KMS-11 (cell line): ENCODE data around the gene VPS35.

ENCODE experiments used
- H2AFZ ChIP-seq: fragments of 200-600 bp; sonication (generic); 2 replicates; pipeline ENCODE4 v1.6.1; 2016; ENCODE audit warnings: antibody characterized with exemption, mixed run types, low read depth
- H3K27ac ChIP-seq: fragments of 200-600 bp; sonication (generic); 2 replicates; pipeline ENCODE4 v1.6.1; 2016; ENCODE audit warnings: mild to moderate bottlenecking, mixed run types
- H3K27me3 ChIP-seq: fragments of 200-600 bp; sonication (generic); 2 replicates; pipeline ENCODE4 v1.6.1; 2017; ENCODE audit warnings: mild to moderate bottlenecking, low read depth, mixed run types, moderate library complexity; ENCODE audit not compliant: insufficient read depth
- H3K36me3 ChIP-seq: fragments of 200-600 bp; sonication (generic); 2 replicates; pipeline ENCODE4 v1.6.1; 2017; ENCODE audit warnings: mild to moderate bottlenecking, mixed run types; ENCODE audit not compliant: insufficient read depth
- H3K4me1 ChIP-seq: fragments of 200-600 bp; sonication (generic); 2 replicates; pipeline ENCODE4 v1.6.1; 2016; ENCODE audit warnings: mild to moderate bottlenecking, low read depth, mixed run types; ENCODE audit not compliant: poor library complexity, severe bottlenecking
- H3K4me2 ChIP-seq: fragments of 200-600 bp; sonication (generic); 2 replicates; pipeline ENCODE4 v1.7.0; 2016; ENCODE audit warnings: mild to moderate bottlenecking, mixed run types
- H3K4me3 ChIP-seq: fragments of 200-600 bp; sonication (generic); IDR thresholded peaks from 2 replicates; pipeline ENCODE4 v1.6.1; 2017; ENCODE audit warnings: low read depth, low read length, mixed read lengths; ENCODE audit not compliant: insufficient read depth
- H3K79me2 ChIP-seq: fragments of 200-600 bp; sonication (generic); 2 replicates; pipeline ENCODE4 v1.6.1; 2016; ENCODE audit warnings: low read depth, mixed run types; ENCODE audit not compliant: insufficient read depth
- H3K9ac ChIP-seq: fragments of 200-600 bp; sonication (generic); 2 replicates; pipeline ENCODE4 v1.6.1; 2016; ENCODE audit warnings: mild to moderate bottlenecking, mixed run types
- H4K20me1 ChIP-seq: fragments of 200-600 bp; sonication (generic); 2 replicates; pipeline ENCODE4 v1.6.1; 2016; ENCODE audit warnings: mild to moderate bottlenecking, mixed run types; ENCODE audit not compliant: insufficient read depth
- CTCF ChIP-seq: fragments of 200-600 bp; sonication (generic); conservative IDR thresholded peaks from 2 replicates; pipeline ENCODE4 v1.6.1; 2017; ENCODE audit warnings: low read depth, mild to moderate bottlenecking, antibody characterized with exemption, low read length, moderate library complexity, mixed read lengths

The VPS35 gene

GRCh38 chr16:46721885-46722284 lies 32.9 kb upstream of the VPS35 start:
- Histone ChIP-seq H3K27me3 (no peaks in the 10 kb centered on the region), H2AFZ (no peak overlapping the region), H3K36me3 (no peaks in the 10 kb centered on the region), H3K9ac (no peak overlapping the region), H3K27ac (no peak overlapping the region), H3K79me2 (no peaks in the 10 kb centered on the region), H3K4me1 (no peaks in the 10 kb centered on the region), H3K4me3 (no peak overlapping the region), H3K4me2 (no peak overlapping the region), H4K20me1 (no peaks in the 10 kb centered on the region)
- TF ChIP-seq CTCF, result no peak

GRCh38 chr16:46720619-46721018 lies 31.6 kb upstream of the VPS35 start:
- Histone ChIP-seq H3K79me2 (no peaks in the 10 kb centered on the region), H2AFZ (no peak overlapping the region), H3K9ac (no peak overlapping the region), H3K36me3 (no peaks in the 10 kb centered on the region), H3K4me2 (no peak overlapping the region), H3K27me3 (no peaks in the 10 kb centered on the region), H3K4me3 (no peak overlapping the region), H3K4me1 (no peaks in the 10 kb centered on the region), H4K20me1 (no peaks in the 10 kb centered on the region), H3K27ac (no peak overlapping the region)
- TF ChIP-seq CTCF, result no peak

- no peak overlapping the region for H3K4me2 ChIP-seq
Measured at GRCh38 chr16:46719528-46719927, 30.6 kb upstream of the VPS35 start.

GRCh38 chr16:46718214-46718613 lies 29.2 kb upstream of the VPS35 start:
- H3K4me2 ChIP-seq, result no peak overlapping the region
- TF ChIP-seq CTCF, result no peak
- H3K36me3 ChIP-seq, result no peaks in the 10 kb centered on the region
- H3K27me3 ChIP-seq, result no peaks in the 10 kb centered on the region
- no peaks in the 10 kb centered on the region for H3K79me2 ChIP-seq
- H2AFZ ChIP-seq, result no peak overlapping the region
- no peak overlapping the region for H3K4me3 ChIP-seq
- no peak overlapping the region for H3K27ac ChIP-seq
- no peak overlapping the region for H3K9ac ChIP-seq
- no peaks in the 10 kb centered on the region for H3K4me1 ChIP-seq
- H4K20me1 ChIP-seq, result no peaks in the 10 kb centered on the region

More at GRCh38 chr16:46719528-46719927, 30.6 kb upstream of the VPS35 start:
- Histone ChIP-seq H3K79me2 (no peaks in the 10 kb centered on the region), H3K27ac (no peak overlapping the region), H3K36me3 (no peaks in the 10 kb centered on the region), H3K27me3 (no peaks in the 10 kb centered on the region), H3K9ac (no peak overlapping the region), H3K4me1 (no peaks in the 10 kb centered on the region), H3K4me3 (no peak overlapping the region), H2AFZ (no peak overlapping the region), H4K20me1 (no peaks in the 10 kb centered on the region)
- no peak for TF ChIP-seq CTCF
